Activated T-cell treated with anti-CD3 and anti-CD28 coated beads, Interleukin-2, amount 50 U/mL, for 24 hours (primary cell): ENCODE data around the gene TMEM156.
"Not testable (repeated sequence)": the region's sequence is repeated elsewhere in the genome, so short reads cannot be mapped to it uniquely, and the experiment has no call there.

Experiments
- DNase-seq: peaks from one replicate; pipeline ENCODE4 v3.0.0-alpha.2; 2020
- H3K27ac Mint-ChIP-seq: 2 replicates; pipeline ENCODE4 v1.8.0; 2020; ENCODE audit warnings: mild to moderate bottlenecking, mixed read lengths
- H3K27me3 Mint-ChIP-seq: 2 replicates; pipeline ENCODE4 v1.8.0; 2020; ENCODE audit warnings: mixed read lengths
- H3K36me3 Mint-ChIP-seq: 2 replicates; pipeline ENCODE4 v1.8.0; 2020; ENCODE audit warnings: low read depth, mixed read lengths
- H3K4me1 Mint-ChIP-seq: 2 replicates; pipeline ENCODE4 v1.8.0; 2020; ENCODE audit warnings: low read depth, mixed read lengths
- H3K4me3 Mint-ChIP-seq: 2 replicates; pipeline ENCODE4 v1.8.0; 2020; ENCODE audit warnings: mild to moderate bottlenecking, moderate library complexity, mixed read lengths
- H3K9me3 Mint-ChIP-seq: 2 replicates; pipeline ENCODE4 v1.8.0; 2020; ENCODE audit warnings: mixed read lengths

The TMEM156 gene

DNA sequence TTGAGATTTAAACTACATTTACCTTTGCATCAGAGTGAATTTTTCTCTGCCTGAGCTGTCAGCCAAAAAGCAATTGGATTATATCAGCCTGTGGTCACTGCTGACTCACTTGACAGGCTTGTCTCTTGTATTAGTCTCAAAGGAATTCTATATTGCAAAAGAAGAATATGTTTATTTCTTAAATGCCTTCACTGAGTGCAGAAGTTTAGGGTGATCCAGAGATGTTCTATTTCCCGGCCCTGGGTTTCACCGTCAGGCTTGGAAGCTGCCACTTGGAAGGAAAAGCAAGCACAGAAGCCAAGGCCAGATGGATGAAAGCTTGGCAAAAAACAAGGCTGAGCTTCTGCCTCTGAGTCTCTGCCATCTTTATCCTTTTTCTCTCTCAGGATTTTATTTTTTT is 83.7 kb downstream of the TMEM156 start:
- peaks cover 28% of the 10 kb centered on the region for H3K4me1 Mint-ChIP-seq
- H3K36me3 Mint-ChIP-seq: no peaks in the 10 kb centered on the region
- H3K9me3 Mint-ChIP-seq: no peaks in the 10 kb centered on the region
- H3K4me3 Mint-ChIP-seq: no peak overlapping the region
- no peak for DNase-seq
- H3K27me3 Mint-ChIP-seq: no peaks in the 10 kb centered on the region
- no peak overlapping the region for H3K27ac Mint-ChIP-seq

DNA sequence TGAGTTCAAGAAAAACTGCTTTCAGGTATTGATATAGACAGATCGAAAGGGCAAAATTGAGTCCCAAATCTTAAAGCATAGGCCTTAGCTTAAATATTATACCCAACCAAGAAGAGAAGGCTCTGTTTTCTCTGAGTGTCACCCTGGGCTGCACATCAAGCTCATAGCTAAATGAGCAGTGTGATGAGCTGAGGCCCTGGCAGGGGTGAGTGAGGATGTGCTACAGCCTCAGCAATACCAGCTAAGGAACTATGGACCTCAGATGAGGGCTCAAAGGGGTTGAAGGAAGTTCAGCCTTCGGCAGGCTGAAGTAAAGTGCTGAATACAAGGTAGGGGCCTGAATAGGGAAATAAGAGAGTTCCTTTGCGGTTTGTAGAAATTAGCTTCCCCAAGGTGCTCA is 85.3 kb downstream of the TMEM156 start:
- Mint-ChIP-seq H3K36me3 (no peaks in the 10 kb centered on the region), H3K4me3 (no peak overlapping the region), H3K27me3 (no peaks in the 10 kb centered on the region), H3K4me1 (peaks cover 35% of the 10 kb centered on the region), H3K9me3 (no peaks in the 10 kb centered on the region), H3K27ac (no peak overlapping the region)
- no peak for DNase-seq

- Mint-ChIP-seq H3K4me1 (peaks cover 43% of the 10 kb centered on the region), H3K27me3 (no peaks in the 10 kb centered on the region), H3K36me3 (no peaks in the 10 kb centered on the region), H3K4me3 (no peak overlapping the region), H3K9me3 (no peaks in the 10 kb centered on the region), H3K27ac (no peak overlapping the region)
- no peak for DNase-seq
Observed at GRCh38 chr4:38944440-38944839, 87.8 kb downstream of the TMEM156 start.

DNA sequence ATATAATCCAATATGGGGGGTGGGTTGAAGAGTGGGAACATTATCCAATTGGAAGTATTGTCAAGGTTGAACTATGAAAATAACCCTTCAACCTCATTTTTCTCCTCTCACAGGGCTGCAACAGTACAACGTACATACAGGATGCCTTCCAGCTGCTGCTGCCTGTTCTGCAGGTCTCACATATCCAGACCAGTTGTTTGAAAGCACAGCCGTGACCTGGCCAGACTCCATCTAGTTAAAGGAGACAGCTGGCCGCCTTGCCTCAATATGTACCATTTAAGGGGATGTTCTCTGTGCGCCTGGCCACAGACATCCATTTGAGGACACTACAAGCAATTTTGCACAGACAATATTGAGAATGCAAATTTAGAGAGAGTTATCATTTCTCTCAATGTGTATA is 88.9 kb downstream of the TMEM156 start:
- Mint-ChIP-seq H3K4me1 (peaks cover 42% of the 10 kb centered on the region), H3K27me3 (no peaks in the 10 kb centered on the region), H3K36me3 (no peaks in the 10 kb centered on the region), H3K4me3 (no peak overlapping the region), H3K9me3 (no peaks in the 10 kb centered on the region), H3K27ac (no peak overlapping the region)
- no peak for DNase-seq

- not testable (repeated sequence) for H3K27me3 Mint-ChIP-seq, H3K9me3 Mint-ChIP-seq, H3K36me3 Mint-ChIP-seq, DNase-seq
- Mint-ChIP-seq H3K27ac (peak overlapping the region; percentile 31), H3K4me1 (peaks cover 44% of the 10 kb centered on the region), H3K4me3 (peak overlapping the region; percentile 1)
Observed at GRCh38 chr4:38941906-38942305, 90.3 kb downstream of the TMEM156 start.

DNA sequence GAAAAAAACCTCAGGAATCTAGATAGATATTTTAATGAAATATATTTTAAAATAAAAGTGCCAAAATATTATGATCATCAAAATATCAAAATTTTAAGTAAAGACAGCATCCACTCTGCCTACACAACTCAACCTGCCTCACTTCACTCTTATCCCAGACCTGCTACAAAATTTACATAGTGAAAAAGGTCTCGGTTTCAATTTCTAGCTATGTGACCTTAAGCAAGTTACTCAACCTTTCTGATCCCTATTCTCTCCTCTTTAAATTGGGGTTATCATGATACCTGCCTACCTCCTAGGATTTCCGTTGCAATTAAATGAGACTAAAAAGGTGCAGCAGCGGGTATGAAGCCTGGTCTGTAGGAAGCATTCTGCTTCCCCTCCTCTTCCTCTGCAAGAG is 91.7 kb downstream of the TMEM156 start:
- H3K9me3 Mint-ChIP-seq: no peaks in the 10 kb centered on the region
- no peak overlapping the region for H3K27ac Mint-ChIP-seq
- no peaks in the 10 kb centered on the region for H3K36me3 Mint-ChIP-seq
- H3K4me3 Mint-ChIP-seq: no peak overlapping the region
- DNase-seq: no peak
- H3K4me1 Mint-ChIP-seq: peaks cover 44% of the 10 kb centered on the region
- H3K27me3 Mint-ChIP-seq: no peaks in the 10 kb centered on the region

DNA sequence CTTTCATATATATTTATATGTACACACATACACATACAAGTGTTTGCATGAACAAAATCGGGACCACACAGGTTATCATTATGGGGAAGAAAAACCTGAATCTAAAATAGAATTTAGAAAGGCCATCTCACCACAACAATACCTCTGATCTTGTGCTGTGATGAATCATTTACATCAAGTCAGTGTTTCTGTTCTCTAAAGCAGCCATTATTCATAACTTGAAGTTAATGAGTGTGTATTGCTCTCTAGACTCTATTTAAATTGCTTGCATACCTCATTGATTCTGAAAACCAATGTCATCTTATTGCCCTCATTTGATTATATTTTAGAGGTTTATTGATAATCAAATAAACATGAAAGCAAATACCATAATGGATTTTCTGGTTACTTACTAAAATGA is 93.0 kb downstream of the TMEM156 start:
- Mint-ChIP-seq H3K36me3 (no peaks in the 10 kb centered on the region), H3K27ac (peak overlapping the region; percentile 59), H3K9me3 (no peaks in the 10 kb centered on the region), H3K27me3 (no peaks in the 10 kb centered on the region), H3K4me1 (peaks cover 44% of the 10 kb centered on the region), H3K4me3 (no peak overlapping the region)
- no peak for DNase-seq

- Mint-ChIP-seq H3K4me3 (no peak overlapping the region), H3K9me3 (no peaks in the 10 kb centered on the region), H3K36me3 (no peaks in the 10 kb centered on the region), H3K27me3 (no peaks in the 10 kb centered on the region), H3K27ac (no peak overlapping the region), H3K4me1 (peaks cover 23% of the 10 kb centered on the region)
- no peak for DNase-seq
Observed at GRCh38 chr4:38935391-38936073, 96.7 kb downstream of the TMEM156 start.

- DNase-seq: no peak
- H3K4me1 Mint-ChIP-seq: peaks cover 9% of the 10 kb centered on the region
- H3K27ac Mint-ChIP-seq: no peak overlapping the region
- no peaks in the 10 kb centered on the region for H3K27me3 Mint-ChIP-seq
- H3K4me3 Mint-ChIP-seq: no peak overlapping the region
- H3K36me3 Mint-ChIP-seq: no peaks in the 10 kb centered on the region
- no peaks in the 10 kb centered on the region for H3K9me3 Mint-ChIP-seq
Observed at GRCh38 chr4:38931125-38931524, 101.1 kb downstream of the TMEM156 start.

DNA sequence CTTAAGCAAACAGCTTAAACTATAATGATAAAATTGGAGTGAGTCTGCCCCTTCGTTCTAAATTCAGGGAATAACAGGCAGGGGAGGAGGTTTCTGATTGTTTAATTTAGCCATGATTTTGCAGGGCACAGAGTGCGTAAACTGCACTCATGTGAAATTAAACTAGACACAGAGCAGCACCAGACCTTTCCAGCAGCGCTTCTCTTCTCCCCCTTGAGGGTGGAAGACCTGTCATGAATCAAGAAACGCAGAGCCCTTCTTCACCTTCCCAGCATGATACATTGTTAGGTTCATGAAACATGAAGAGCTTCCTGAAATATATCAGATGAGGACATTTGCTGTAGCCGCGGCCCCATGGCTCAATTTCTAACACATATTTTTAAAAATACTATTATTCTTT is 101.5 kb downstream of the TMEM156 start:
- Mint-ChIP-seq H3K36me3 (no peaks in the 10 kb centered on the region), H3K27ac (no peak overlapping the region), H3K9me3 (no peaks in the 10 kb centered on the region), H3K4me3 (no peak overlapping the region), H3K4me1 (peaks cover 9% of the 10 kb centered on the region), H3K27me3 (no peaks in the 10 kb centered on the region)
- no peak for DNase-seq

GRCh38 chr4:38930204-38930603 is 102.0 kb downstream of the TMEM156 start:
- Mint-ChIP-seq H3K36me3 (no peaks in the 10 kb centered on the region), H3K27me3 (no peaks in the 10 kb centered on the region), H3K4me1 (peaks cover 9% of the 10 kb centered on the region), H3K4me3 (no peak overlapping the region), H3K9me3 (no peaks in the 10 kb centered on the region), H3K27ac (no peak overlapping the region)
- no peak for DNase-seq

GRCh38 chr4:38928974-38929373 is 103.2 kb downstream of the TMEM156 start:
- no peaks in the 10 kb centered on the region for H3K27me3 Mint-ChIP-seq
- H3K27ac Mint-ChIP-seq: no peak overlapping the region
- no peaks in the 10 kb centered on the region for H3K9me3 Mint-ChIP-seq
- H3K4me3 Mint-ChIP-seq: no peak overlapping the region
- H3K36me3 Mint-ChIP-seq: no peaks in the 10 kb centered on the region
- peaks cover 9% of the 10 kb centered on the region for H3K4me1 Mint-ChIP-seq
- DNase-seq: no peak

- Mint-ChIP-seq H3K27ac (no peak overlapping the region), H3K4me3 (no peak overlapping the region), H3K4me1 (peaks cover 9% of the 10 kb centered on the region), H3K9me3 (no peaks in the 10 kb centered on the region), H3K27me3 (no peaks in the 10 kb centered on the region), H3K36me3 (no peaks in the 10 kb centered on the region)
- DNase-seq: no peak
Observed at GRCh38 chr4:38928568-38928967, 103.6 kb downstream of the TMEM156 start.

- no peak overlapping the region for H3K27ac Mint-ChIP-seq
- H3K4me3 Mint-ChIP-seq: no peak overlapping the region
- no peaks in the 10 kb centered on the region for H3K36me3 Mint-ChIP-seq
- no peak for DNase-seq
- H3K9me3 Mint-ChIP-seq: no peaks in the 10 kb centered on the region
- H3K27me3 Mint-ChIP-seq: no peaks in the 10 kb centered on the region
- peaks cover 9% of the 10 kb centered on the region for H3K4me1 Mint-ChIP-seq
Observed at GRCh38 chr4:38926896-38927295, 105.3 kb downstream of the TMEM156 start.

DNA sequence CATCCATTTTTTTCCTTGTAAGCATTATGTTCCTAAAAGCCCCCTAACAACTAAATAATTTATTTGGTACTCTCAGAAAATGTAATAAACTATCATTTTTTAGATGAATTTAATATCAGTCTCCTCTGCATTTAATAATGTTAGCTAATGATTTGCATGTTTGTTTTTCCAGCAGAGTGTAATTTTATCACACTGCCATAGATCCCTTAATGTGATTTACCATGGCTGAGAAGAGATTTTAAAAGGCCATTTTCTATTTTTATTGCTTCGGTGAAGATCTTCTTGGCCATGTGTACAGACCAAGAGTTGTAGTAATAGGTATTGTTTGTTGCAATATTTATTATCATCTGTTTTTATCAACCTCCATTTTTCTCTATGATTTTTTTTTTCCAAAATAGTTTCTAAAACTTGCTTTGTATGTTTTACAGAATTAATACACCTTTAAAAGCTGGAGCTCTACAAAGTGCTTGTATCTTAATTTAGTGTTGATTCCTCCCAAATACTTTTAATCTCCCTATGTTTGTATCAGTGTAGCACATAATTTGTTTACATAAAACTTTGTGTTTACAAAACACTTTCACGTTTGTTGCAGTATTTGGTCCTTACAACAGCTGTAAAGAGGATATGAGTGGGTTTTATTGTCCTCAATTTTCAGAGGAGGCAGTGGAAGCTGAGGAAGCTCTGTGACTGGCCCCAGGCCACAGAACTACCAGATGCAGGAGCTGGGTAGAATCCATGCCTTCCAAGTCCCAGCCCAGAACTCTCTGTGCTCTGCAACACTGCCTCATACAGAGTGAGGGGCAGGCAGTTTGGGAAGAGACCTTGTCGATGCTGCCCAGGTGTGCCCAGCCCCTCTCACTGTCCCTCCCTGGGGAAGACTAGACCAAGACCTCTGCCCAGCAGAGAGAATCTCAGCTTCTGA is 106.5 kb downstream of the TMEM156 start:
- peaks cover 9% of the 10 kb centered on the region for H3K4me1 Mint-ChIP-seq
- no peaks in the 10 kb centered on the region for H3K9me3 Mint-ChIP-seq
- H3K27ac Mint-ChIP-seq: no peak overlapping the region
- no peak overlapping the region for H3K4me3 Mint-ChIP-seq
- H3K27me3 Mint-ChIP-seq: no peaks in the 10 kb centered on the region
- no peaks in the 10 kb centered on the region for H3K36me3 Mint-ChIP-seq
- DNase-seq: no peak
